ENCODE data around the gene PTGDS.

PTGDS gene

DNA sequence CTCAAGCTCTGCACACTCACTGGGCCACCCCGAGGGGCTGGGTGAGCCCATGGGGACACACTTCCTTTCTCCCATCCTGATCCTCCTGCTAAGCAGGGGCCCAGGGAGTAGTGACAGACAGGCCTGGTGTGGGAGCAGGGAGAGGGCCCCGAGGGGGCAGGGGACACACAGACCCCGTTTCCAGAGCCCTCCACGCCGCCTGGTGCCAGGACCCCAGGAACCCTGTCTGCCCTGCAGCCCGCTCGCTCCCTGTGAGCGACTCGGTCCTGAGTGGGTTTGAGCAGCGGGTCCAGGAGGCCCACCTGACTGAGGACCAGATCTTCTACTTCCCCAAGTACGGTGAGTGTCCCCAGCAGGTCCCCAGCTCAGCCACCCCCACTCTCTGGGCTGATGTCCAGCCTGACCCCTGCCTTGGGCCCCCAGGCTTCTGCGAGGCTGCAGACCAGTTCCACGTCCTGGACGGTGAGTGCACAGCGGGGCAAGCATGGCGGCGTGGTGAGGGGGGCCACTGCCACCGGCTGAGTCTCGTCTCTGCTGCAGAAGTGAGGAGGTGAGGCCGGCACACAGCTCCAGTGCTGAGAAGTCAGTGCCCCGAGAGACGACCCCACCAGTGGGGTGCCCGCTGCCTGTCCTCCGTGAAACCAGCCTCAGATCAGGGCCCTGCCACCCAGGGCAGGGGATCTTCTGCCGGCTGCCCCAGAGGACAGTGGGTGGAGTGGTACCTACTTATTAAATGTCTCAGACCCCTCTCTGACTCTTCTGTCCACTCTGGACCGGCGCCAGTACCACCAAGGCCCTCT lies 30.9 kb upstream of the PTGDS start:
- no peak for DNase-seq (ENCODE audit: low spot score)

DNA sequence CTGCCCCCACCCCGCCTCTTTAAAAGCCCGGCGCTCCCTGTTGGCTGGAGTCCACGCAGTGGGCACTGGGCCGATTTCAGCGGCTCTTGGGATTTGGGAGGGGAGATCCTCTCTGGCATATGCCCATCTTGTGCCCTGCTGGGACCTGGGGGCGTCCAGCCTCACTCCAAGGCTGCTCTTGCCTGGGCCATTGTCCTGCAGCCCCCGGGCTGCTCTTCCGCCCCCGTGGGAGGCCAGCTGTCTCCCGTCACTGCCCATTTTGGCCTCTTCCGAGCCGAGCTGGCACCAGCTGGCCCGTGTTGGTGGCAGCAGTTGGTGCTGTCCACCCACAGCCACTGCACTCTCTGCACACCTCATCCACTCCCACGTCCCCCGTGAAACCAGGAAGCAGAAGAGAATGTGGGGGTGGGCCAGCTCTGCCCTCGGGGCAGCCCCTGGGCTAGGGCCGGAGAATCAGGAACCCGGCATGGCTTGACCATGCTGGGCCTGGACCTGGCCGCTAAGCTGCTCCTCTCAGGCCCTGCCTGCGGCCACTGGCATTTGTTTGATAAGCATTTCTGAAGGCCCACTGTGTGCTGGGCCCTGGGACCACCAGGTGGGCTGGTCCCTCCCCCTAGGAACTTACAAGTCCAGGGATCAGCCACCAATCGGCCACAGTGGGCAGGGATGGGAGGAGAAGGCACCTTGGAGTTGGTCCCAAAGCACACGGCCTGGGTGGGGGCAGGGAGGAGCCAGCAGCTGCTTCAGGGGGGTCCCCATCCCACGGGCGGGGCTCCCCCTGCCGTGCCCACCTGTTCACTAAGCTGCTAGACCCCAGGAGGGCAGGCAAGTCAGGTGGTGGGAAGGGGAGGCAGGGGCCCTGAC lies 30.0 kb upstream of the PTGDS start:
- no peak for DNase-seq (ENCODE audit: low spot score)

DNA sequence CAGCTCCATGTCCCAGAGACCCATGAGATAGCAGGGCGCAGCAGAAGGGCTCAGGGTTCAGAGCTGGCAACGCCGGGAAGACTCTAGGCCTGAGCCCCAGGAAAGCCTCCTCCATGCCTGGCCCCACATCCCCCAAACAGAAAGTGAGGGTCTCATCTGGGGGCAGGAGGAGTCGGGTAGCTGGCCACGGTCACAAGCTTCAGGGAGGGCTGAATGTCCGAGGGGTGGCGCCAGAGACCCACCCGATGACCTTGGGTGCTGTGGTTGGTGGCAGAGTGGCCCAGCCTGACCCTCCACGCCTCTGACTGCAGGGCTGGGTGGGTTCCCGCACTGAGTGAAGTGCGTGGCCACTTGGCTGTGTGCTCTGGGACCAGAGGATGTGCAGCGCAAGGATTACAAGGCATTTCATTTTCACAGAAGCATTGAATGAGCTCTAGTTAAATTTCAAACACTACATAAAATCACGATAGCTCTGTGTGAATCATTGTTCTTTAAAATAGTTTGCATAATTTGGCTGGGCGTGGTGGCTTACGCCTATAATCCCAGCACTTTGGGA lies 29.3 kb upstream of the PTGDS start:
- DNase-seq (ENCODE audit: low spot score), result no peak

DNA sequence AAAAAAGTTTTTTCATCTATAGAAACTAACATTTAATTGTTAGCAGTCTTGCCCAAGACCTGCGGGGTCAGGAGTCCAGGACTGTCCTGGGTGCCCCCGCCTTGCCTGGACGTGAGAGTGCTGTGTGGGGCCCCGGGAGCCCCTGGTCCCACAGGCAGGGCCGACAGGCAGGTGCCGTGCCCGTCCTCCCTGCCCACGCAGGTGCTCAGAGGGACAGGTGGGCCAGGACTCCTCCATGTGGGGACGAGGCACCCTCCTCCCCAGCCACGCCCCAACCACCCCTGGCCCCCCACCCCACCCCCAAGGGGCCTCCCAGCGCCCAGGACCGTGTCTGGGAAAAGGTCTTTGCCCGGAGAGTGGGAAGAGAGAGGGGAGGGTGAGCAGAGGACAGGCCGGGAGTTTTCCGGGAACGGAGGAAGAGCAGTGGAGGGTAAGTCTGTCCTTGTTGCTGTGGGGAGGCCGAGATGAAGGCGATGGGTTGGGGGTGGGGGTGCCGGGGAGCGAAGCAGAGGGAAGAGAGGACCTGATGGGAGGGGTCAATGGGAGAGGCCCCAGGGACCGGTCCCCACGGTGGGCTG lies 28.0 kb upstream of the PTGDS start:
- no peak for DNase-seq (ENCODE audit: low spot score)

DNA sequence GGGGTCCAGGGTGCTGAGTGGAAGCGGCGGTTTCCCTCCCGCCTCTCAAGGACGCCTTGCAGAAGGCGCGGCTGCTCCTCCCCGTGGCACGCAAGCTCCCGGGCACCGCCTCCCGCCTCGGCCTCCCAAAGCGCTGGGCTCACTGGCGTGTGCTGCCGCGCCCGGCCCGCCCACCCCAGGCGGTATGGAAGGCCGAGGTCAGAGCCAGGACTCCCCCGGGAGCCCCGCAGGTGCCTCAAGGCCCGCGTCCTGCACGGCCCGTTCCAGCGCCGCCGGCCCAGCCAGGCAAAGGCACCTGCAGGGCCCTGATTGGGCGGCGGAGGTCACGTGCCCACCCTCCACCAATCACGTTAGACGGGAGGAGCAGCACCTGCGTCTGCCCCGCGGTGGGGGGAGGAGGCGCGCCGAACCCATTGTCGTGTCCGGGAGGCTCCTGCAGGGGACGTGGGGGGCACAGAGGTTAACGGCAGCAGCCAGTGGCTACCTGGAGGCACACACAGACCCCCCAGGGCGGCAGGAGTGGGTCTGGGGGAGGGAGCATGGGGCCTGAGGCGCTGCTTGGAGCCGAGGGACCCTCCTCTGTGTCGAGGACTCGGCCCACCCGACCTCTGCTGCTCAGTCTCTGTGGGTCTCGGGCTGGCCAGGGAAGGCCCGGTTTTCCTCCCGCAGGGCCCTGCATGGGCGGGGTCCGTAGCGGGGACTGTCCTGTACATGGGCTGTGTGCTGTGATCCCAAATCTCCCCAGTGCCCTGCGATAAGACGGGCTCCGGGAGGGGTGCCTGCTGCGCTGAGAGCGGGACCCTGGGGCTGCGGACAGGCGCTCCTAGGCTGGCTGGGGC lies 27.3 kb upstream of the PTGDS start:
- peak; percentile 97 for DNase-seq (ENCODE audit: low spot score)

- DNase-seq (ENCODE audit: low spot score), result no peak
Observed at GRCh38 chr9:136950656-136951276, 26.5 kb upstream of the PTGDS start.

DNA sequence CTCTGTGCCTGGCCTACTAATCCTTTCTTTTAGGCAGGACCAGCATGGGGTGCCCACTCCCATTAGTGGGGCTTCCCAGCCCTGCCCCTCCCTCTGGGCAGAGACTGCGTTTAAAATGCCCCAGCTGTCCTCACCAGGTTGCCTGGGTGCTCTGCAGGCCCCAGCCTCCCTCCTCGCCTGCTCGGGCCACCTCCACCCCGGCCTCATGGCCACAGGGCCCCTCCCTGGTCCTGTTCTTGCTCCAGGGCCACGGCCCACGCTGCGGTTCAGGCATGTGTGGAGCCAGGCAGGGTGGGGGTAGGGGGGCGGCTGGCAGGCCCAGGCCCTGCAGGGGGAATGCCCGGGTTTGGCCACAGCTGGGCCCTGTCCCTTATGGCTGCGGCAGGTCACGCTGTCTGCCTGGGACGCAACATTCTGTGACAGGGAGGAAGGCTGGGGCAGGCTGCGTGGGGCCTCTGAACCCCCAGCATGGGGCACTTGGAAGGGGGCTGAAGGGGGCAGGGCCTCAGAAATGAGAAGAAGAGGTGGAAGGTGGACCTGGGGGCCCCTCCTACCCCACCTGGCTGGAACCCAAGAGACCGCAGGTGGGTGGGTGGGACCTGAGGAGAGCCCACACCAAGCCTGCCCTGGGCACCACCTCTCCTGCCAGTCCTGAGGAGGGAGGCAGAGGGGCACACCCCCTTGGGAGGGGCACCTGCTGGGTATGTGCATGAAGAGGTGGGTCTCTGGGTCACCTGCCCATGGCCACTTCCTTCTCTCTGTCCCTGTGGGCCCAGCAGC lies 25.6 kb upstream of the PTGDS start, which contains the start of gene LCN12:
Gene LCN12, plus strand, starts transcription at position 733 of the 780 bp plus-strand sequence. CDS start 55 bp downstream, outside the sequence.
- no peak for DNase-seq (ENCODE audit: low spot score)

DNA sequence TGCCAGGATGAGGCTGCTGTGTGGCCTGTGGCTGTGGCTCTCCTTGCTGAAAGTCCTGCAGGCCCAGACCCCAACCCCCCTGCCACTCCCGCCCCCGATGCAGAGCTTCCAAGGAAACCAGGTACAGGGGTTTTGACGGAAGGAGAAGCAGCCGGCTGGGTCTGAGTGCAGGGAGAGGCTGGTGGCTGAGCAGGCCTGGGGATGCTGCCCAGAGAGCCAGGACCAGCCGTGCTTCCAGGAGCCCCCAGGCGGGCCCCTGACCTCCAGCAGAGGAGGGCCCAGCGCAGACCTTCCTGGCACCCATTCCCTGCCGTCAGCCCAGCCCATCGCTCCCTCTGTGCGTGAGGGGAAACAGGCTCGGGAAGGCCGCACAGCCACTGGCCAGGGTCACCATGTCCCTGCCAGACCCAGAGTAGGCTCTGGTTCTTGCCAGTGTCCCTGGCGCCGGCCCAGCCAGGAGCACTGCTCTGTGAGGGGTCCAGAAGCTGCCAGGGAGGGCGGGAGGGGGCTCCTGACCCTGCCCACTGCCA lies 24.9 kb upstream of the PTGDS start:
- DNase-seq (ENCODE audit: low spot score), result no peak

DNA sequence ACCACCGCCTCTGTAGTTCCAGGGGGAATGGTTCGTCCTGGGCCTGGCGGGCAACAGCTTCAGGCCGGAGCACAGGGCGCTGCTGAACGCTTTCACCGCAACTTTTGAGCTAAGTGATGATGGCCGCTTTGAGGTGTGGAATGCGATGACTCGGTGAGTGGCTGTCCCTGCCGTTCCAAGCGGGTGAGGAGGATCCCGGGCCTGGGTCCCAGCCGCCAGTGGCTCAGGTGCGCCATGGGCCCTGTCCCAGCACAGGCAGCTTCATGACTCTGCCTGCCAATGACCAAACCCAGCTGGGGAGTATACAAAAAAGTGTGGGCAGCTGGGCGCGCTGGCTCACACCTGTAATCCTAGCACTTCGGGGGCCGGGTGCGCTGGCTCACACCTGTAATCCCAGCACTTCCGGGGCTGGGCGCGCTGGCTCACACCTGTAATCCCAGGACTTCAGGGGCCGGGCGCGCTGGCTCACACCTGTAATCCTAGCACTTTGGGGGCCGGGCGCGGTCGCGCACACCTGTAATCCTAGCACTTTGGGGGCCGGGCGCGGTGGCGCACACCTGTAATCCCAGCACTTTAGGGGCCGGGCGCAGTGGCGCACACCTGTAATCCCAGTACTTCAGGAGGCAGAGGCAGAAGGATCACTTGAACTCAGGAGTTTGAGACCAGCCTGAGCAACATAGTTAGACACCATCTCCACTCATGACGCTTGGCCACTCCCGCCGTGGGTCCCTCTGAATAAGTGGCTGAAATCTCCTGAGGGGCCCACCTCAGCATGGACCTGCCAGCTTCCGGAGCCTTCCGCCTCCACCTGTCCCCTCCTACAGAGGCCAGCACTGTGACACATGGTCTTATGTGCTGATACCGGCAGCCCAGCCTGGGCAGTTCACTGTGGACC lies 24.2 kb upstream of the PTGDS start:
- DNase-seq (ENCODE audit: low spot score), result no peak

DNA sequence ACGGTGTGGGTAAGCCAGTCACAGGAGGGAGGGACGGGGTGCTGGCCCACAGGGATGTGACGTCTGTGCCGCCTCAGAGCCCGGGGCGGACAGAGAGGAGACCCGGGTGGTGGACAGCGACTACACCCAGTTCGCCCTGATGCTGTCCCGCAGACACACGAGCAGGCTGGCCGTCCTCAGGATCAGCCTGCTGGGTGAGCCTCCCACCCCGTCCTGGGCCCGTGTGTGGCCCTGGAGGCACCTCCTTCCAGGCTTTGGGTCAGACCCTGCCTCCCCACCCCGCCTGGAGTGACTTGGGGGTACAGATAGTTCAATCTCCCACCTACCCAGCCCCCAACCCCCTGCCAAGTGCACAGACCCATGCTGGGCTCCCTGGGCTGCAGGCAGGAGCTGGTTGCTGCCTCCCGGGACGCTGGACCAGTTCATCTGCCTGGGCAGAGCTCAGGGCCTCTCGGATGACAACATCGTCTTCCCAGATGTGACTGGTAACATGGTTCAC lies 23.5 kb upstream of the PTGDS start:
- no peak for DNase-seq (ENCODE audit: low spot score)

DNA sequence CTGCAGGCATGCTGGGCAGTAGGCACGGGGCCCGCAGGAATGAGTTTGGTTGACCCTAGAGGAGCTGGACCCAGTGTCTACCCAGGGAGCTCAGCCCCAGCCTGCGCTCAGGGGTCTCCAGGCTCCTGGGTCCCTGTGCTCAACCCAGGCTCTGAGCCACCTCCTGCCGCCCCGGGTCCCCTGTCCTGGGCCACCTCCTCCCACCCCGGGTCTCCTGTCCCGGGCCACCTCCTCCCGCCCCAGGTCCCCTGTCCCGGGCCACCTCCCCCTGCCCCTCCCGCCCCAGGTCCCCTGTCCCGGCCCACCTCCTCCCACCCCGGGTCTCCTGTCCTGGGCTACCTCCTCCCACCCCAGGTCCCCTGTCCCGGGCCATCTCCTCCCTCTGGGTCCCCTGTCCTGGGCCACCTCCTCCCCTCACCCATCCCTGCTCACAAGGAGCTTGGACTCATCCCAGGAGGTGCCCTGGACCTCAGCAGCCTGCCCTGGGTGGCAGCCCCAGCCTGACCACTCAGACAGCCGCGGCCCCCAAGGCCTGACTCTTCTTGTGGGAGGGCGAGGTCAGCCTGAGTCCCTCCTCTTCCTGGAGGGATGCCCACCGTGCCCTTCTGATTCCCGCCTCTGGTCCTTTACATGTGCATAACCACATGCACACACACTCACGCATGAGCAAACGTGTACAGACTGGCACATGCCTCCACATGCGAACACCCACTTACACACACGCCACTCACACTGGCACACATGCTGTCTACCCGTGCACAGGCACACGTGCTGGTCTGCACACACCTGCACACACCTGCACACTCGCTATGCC lies 22.8 kb upstream of the PTGDS start:
- DNase-seq (ENCODE audit: low spot score), result no peak

DNA sequence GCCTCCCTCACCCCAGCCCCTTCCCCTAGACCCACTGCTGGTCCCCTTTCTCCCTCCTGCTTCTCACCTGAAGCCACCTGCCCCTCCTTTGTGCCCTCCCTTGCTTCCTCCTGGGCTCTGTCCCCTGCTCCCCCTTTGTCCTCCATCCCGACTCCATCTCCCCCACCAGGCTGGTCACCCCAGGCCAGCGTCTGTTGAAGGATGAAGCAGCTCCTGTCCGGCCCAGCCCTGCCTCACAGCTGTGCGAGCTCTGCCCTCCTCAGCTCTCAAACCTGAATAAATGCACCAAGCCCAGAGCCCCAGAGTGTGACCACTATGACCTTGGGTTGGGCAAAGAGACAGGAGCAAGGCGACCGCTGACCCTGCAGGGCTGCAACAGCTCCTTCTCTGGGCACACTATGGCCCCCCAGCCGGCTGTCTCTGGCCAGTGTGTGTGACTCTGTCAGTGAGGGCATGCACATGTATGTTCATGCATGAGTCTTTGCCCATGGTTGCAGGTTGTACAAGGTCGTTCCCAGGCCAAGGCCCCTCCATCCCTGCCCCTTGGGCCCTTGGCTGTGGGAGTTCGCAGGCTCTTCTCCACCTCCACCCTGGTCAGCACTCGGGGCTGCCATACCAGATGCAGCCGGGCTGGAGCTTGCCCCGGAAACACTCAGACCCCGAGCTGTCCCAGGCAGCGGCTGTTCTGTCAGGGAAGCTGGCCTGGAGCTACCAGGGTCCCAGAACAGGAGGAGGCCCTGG lies 21.9 kb upstream of the PTGDS start:
- no peak for DNase-seq (ENCODE audit: low spot score)

DNA sequence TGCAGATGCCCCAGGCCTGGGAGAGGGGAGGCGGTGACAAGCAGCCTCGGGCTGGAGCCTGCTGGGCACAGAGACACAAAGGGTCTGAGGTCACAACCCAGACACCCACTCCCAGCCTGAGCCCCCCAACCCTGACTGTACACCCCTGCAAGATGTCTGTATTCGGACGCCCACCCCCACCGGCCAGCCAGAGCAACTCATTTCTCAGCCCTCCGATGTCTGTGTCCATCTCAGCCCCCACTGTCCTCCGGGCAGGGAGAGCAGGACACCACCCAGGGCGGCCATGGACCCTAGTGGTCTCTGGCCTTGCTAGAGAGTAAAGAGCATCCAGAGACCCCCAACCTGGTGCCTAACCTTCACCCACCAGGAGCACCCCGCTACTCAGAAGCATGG lies 21.4 kb upstream of the PTGDS start:
- no peak for DNase-seq (ENCODE audit: low spot score)

DNA sequence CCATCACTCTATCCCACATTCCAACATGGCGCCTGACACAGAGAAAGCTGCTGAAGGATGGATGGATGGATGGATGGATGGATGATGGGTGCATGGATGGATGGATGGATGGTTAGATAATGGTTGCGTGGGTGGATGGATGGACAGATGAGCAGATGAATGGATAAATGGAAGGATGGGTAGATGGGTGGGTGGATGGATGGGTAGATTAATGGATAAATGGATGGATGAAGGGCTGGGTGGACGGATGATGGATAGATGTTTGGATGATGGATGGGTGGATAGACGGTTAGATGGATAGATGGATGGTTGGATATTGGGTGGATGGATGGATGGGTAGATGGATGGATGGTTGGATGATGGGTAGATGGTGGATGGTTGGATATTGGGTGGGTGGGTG lies 20.7 kb upstream of the PTGDS start:
- DNase-seq (ENCODE audit: low spot score), result no peak

DNA sequence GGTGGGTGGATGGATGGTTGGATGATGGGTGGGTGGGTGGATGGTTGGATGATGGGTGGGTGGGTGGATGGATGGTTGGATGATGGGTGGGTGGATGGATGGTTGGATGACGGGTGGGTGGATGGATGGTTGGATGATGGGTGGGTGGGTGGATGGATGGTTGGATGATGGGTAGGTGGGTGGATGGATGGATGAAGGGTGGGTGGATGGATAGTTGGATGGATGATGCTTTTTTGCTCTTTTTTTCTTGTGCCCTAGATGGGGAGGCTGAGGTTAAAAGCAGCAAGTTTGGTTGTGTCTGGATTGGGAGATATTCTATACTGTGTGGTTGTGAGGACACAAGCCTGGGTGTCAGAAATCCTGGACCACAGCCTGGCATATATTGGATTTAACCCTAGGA lies 19.8 kb upstream of the PTGDS start:
- no peak for DNase-seq (ENCODE audit: low spot score)

GRCh38 chr9:136957901-136958300 lies 19.4 kb upstream of the PTGDS start:
- DNase-seq (ENCODE audit: low spot score), result no peak

- no peak for DNase-seq (ENCODE audit: low spot score)
Observed at GRCh38 chr9:136958473-136958872, 18.8 kb upstream of the PTGDS start.

All from CD4-positive, alpha-beta T cell treated with Interleukin-15 for 4 hours (primary cell).